ENCODE data around the gene MORN1. TPM values are rescaled to one million over a fixed set of nuclear protein-coding genes. Genes with fewer than 3 reads are reported as not detected.

Gene MORN1
- polyA plus RNA-seq, 1 of the 3 experiments (the other 2 are of a cell fraction), result 16.3 TPM

DNA sequence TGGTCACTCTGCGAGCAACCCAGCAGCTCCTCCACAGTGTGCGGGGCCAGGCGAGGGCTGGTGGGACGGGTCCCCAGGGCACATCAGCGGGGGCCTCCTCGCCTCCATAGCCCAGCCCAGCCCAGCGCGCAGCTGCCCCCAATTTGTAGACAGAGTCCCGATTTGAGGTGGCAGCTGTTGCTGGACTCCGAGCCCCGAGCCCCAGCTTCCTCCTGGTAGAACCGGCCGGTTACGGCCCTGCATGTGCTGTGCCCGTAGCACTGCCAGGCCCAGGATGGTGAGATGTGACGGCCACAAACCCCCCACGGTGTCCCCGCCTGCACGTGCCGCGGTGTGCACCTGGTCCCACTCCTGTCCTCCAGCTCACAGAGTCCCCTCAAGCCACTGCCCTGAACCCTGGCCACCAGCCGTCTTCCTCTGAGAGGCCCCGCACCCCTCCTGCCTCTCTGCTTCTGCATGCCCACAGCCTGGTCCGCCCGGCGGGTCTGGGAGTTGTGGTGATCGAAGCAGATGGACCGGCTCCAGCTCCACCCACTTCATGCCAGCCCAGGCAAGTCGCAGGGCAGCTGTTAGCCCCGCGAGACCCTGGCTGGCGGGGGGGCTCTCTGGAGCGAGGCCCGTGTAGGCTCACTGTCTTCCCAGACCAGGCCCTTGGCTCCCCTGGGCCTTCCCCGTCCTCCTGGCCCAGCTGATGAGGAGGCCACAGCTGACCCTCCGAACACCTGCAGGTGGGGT, 55.5 kb downstream of the MORN1 start:
- no peak overlapping the region for H3K9ac ChIP-seq
- ChIA-PET POLR2A (no interaction called here), CTCF (interaction anchor here (2.6 kb wide), 1 partner anchor 141 kb away, joined by 11 read pairs; the partner anchor contains the start of gene FAAP20)
- H2AFZ ChIP-seq (ENCODE audit: low read depth), result no peak overlapping the region
- H3K9me3 ChIP-seq, result no peaks in the 10 kb centered on the region
- no peaks in the 10 kb centered on the region for H3F3A ChIP-seq (replicated peaks; ENCODE audit: insufficient read depth)
- H3K36me3 ChIP-seq (replicated peaks in 1 of 2; ENCODE audit: control insufficient read depth in 1 of 2, insufficient read depth in 2 of 2, low read length in 1 of 2), result no peaks in the 10 kb centered on the region
- DNase-seq, result no peak
- H3K4me2 ChIP-seq, result no peak overlapping the region
- no peaks in the 10 kb centered on the region for H3K9me2 ChIP-seq
- peaks cover 0 to 3% of the 10 kb centered on the region in 2 experiments; a peak in 1 of 4 replicates for H3K4me1 ChIP-seq (ENCODE audit: control insufficient read depth in 1 of 2, insufficient read depth in 2 of 2, low read depth in 1 of 2, low read length in 1 of 2)
- TF ChIP-seq JUND (IDR thresholded peaks at IDR 0.05) (no peak), FOSL2 (IDR thresholded peaks at IDR 0.05; ENCODE audit: borderline replicate concordance, low read depth) (no peak), FOXM1 (IDR thresholded peaks at IDR 0.05; ENCODE audit: low read depth) (no peak), RAD21 (IDR thresholded peaks at IDR 0.05; ENCODE audit: low read length) (no peak), FOXJ3 (CRISPR knock-in tag; IDR thresholded peaks at IDR 0.05) (no peak), EZH2phosphoT487 (IDR thresholded peaks at IDR 0.05; ENCODE audit: borderline replicate concordance, low read depth) (no peak), TAF1 (IDR thresholded peaks at IDR 0.05; ENCODE audit: borderline replicate concordance, low read depth, low read length) (no peak), RXRA (IDR thresholded peaks at IDR 0.05; ENCODE audit: borderline replicate concordance, low read depth) (no peak), POLR2AphosphoS5 (IDR thresholded peaks at IDR 0.05; ENCODE audit: low read depth, low read length) (no peak)
- TF ChIP-seq, protein P1, sequence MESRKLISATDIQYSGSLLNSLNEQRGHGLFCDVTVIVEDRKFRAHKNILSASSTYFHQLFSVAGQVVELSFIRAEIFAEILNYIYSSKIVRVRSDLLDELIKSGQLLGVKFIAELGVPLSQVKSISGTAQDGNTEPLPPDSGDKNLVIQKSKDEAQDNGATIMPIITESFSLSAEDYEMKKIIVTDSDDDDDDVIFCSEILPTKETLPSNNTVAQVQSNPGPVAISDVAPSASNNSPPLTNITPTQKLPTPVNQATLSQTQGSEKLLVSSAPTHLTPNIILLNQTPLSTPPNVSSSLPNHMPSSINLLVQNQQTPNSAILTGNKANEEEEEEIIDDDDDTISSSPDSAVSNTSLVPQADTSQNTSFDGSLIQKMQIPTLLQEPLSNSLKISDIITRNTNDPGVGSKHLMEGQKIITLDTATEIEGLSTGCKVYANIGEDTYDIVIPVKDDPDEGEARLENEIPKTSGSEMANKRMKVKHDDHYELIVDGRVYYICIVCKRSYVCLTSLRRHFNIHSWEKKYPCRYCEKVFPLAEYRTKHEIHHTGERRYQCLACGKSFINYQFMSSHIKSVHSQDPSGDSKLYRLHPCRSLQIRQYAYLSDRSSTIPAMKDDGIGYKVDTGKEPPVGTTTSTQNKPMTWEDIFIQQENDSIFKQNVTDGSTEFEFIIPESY (IDR thresholded peaks at IDR 0.05; ENCODE audit: borderline replicate concordance, low read depth), result no peak
- TF ChIP-seq, protein P2, sequence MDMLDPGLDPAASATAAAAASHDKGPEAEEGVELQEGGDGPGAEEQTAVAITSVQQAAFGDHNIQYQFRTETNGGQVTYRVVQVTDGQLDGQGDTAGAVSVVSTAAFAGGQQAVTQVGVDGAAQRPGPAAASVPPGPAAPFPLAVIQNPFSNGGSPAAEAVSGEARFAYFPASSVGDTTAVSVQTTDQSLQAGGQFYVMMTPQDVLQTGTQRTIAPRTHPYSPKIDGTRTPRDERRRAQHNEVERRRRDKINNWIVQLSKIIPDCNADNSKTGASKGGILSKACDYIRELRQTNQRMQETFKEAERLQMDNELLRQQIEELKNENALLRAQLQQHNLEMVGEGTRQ (IDR thresholded peaks at IDR 0.05; ENCODE audit: borderline replicate concordance, low read depth, low read length), result no peak
- H3K27ac ChIP-seq (ENCODE audit: low read depth in 2 of 2, low read length in 1 of 2), result no peak overlapping the region
- 75% methylated on average over 17 of the region's 36 CpGs for WGBS (ENCODE audit: low lambda C conversion rate)
- H3K79me2 ChIP-seq (ENCODE audit: insufficient read depth), result no peaks in the 10 kb centered on the region
- no peaks in the 10 kb centered on the region for H3K27me3 ChIP-seq (ENCODE audit: insufficient read depth)
- no peak overlapping the region for H3K4me3 ChIP-seq (ENCODE audit: low read depth in 2 of 2, low read length in 1 of 2)
- no peaks in the 10 kb centered on the region for H4K20me1 ChIP-seq (ENCODE audit: insufficient read depth)

DNA sequence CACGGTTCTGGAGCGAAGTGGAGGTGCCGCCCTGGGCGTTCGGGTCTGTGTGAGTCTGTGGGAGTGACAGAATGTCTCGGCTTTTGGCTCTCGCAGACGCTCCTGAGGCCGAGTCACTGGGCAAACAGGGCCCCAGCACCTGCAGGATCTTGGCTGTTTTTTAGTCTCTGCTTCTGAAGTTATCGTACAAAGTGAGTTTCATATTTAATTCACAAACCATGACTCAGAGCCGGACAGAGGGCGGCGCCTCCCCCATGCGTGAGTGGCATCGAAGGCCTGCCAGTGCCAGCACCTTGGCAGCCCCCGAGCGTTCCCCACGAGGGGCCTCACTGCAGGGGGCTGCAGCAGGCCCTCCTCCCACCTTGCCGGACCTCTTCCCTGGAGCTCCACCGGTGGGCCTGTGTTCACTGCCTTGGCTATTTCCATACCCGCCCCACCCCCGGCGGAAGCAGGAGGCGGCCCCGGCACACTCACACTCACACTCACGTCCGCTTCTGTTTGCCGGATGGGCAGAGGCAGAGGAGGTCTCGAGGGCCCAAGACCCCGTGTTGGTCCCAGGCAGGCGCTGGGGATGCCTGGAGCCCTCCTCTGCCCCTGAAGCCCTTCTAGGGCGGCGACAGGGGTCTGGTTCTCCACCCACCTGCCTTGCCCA, 56.3 kb downstream of the MORN1 start:
- no peak overlapping the region for H3K4me3 ChIP-seq (ENCODE audit: low read depth in 2 of 2, low read length in 1 of 2)
- no peaks in the 10 kb centered on the region for H3K79me2 ChIP-seq (ENCODE audit: insufficient read depth)
- H3K27me3 ChIP-seq (ENCODE audit: insufficient read depth), result no peaks in the 10 kb centered on the region
- no peak overlapping the region for H3K9ac ChIP-seq
- peaks cover 0 to 10% of the 10 kb centered on the region in 2 experiments; a peak in 1 of 4 replicates for H3K4me1 ChIP-seq (ENCODE audit: control insufficient read depth in 1 of 2, insufficient read depth in 2 of 2, low read depth in 1 of 2, low read length in 1 of 2)
- DNase-seq, result no peak
- H4K20me1 ChIP-seq (ENCODE audit: insufficient read depth), result no peaks in the 10 kb centered on the region
- H3K9me2 ChIP-seq, result no peaks in the 10 kb centered on the region
- WGBS (ENCODE audit: low lambda C conversion rate), result 65% methylated on average over 20 of the region's 33 CpGs
- H3K36me3 ChIP-seq (replicated peaks in 1 of 2; ENCODE audit: control insufficient read depth in 1 of 2, insufficient read depth in 2 of 2, low read length in 1 of 2), result no peaks in the 10 kb centered on the region
- no peak overlapping the region for H3K4me2 ChIP-seq
- H3K27ac ChIP-seq (ENCODE audit: low read depth in 2 of 2, low read length in 1 of 2), result no peak overlapping the region
- ChIA-PET CTCF (interaction anchor here (2.6 to 2.7 kb wide), 2 partner anchors 20 to 140 kb away, joined by 9 to 11 read pairs; partner anchors contain the start of gene FAAP20), POLR2A (no interaction called here)
- no peaks in the 10 kb centered on the region for H3K9me3 ChIP-seq
- H3F3A ChIP-seq (replicated peaks; ENCODE audit: insufficient read depth), result no peaks in the 10 kb centered on the region
- no peak overlapping the region for H2AFZ ChIP-seq (ENCODE audit: low read depth)
- TF ChIP-seq TAF1 (IDR thresholded peaks at IDR 0.05; ENCODE audit: borderline replicate concordance, low read depth, low read length) (no peak), RXRA (IDR thresholded peaks at IDR 0.05; ENCODE audit: borderline replicate concordance, low read depth) (no peak), MEF2A (IDR thresholded peaks at IDR 0.05; ENCODE audit: borderline replicate concordance, low read depth) (no peak), YY1 (IDR thresholded peaks at IDR 0.05; ENCODE audit: low read depth) (no peak), RFX5 (IDR thresholded peaks at IDR 0.05; ENCODE audit: low read length) (no peak), FOSL2 (IDR thresholded peaks at IDR 0.05; ENCODE audit: borderline replicate concordance, low read depth) (no peak), MXI1 (IDR thresholded peaks at IDR 0.05; ENCODE audit: low read depth, low read length) (no peak), NFIC (IDR thresholded peaks at IDR 0.05; ENCODE audit: borderline replicate concordance) (no peak), TCF12 (IDR thresholded peaks at IDR 0.05) (no peak), EZH2phosphoT487 (IDR thresholded peaks at IDR 0.05; ENCODE audit: borderline replicate concordance, low read depth) (no peak), EP300 (IDR thresholded peaks at IDR 0.05; ENCODE audit: borderline replicate concordance in 1 of 2, low read depth in 1 of 2, low read length in 1 of 2) (no peak)
- TF ChIP-seq, protein P3, sequence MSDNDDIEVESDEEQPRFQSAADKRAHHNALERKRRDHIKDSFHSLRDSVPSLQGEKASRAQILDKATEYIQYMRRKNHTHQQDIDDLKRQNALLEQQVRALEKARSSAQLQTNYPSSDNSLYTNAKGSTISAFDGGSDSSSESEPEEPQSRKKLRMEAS (IDR thresholded peaks at IDR 0.05; ENCODE audit: low read depth), result no peak
- TF ChIP-seq, protein P1 (IDR thresholded peaks at IDR 0.05; ENCODE audit: borderline replicate concordance, low read depth), result no peak
- TF ChIP-seq, protein P2 (IDR thresholded peaks at IDR 0.05; ENCODE audit: borderline replicate concordance, low read depth, low read length), result no peak

Measured in SK-N-SH (cell line).